Measurements from ENCODE around the gene MTOR. TPM values are rescaled to one million over a fixed set of nuclear protein-coding genes. Genes with fewer than 3 reads are reported as not detected.

MTOR gene
- total and polyA plus RNA-seq, 2 of the 8 experiments (the other 6 are each of a cell fraction or from before 2014, with no cell fraction given), result 44.2 to 76.8 TPM

DNA sequence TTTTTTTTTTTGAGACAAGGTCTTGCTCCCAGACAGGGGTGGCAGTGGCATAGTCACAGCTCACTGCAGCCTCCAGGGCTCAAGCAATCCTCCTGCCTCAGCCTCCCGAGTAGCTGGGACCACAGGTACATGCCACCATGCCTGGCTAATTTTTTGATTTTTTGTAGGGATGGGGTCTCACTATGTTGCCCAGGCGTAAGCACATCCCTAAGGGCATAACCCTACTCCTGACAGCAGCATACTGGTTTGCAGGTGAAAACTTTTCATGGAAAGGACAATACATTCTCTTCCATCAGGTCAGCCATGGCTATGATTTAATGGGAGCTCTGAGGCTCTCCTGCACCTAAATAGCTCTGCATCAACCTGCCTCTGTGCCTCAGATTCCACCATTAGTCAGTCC, 40.0 kb upstream of the MTOR start:
- H4K20me1 ChIP-seq (replicated peaks in 1 of 2; ENCODE audit: control insufficient read depth in 1 of 2, insufficient read depth in 2 of 2, low read length in 2 of 2), result no peaks in the 10 kb centered on the region
- no peak for TF ChIP-seq RBBP5 (IDR thresholded peaks at IDR 0.05; ENCODE audit: borderline replicate concordance, low read depth, low read length)
- TF ChIP-seq CHD1 (IDR thresholded peaks at IDR 0.05; ENCODE audit: low read depth, low read length), result no peak
- no peak for TF ChIP-seq NANOG (IDR thresholded peaks at IDR 0.05; ENCODE audit: insufficient read depth, low read depth, low read length, poor library complexity, severe bottlenecking)

More for the DNA sequence above, 40.0 kb upstream of the MTOR start:
- POLR2A ChIA-PET (ENCODE audit: partially characterized antibody), result no interaction called here
- Histone ChIP-seq H3K4me2 (ENCODE audit: insufficient read depth in 1 of 2, low read depth in 2 of 2, low read length in 2 of 2) (no peak overlapping the region), H3K4me3 (ENCODE audit: extremely low read depth in 1 of 4, insufficient read depth in 2 of 4, low read depth in 3 of 4, low read length in 4 of 4) (no peak overlapping the region), H3K79me2 (ENCODE audit: control insufficient read depth in 1 of 2, insufficient read depth in 2 of 2, low read length in 2 of 2) (no peaks in the 10 kb centered on the region), H3K18ac (ENCODE audit: extremely low read depth, low read length) (no peak overlapping the region), H3K56ac (replicated peaks; ENCODE audit: insufficient read length, low read depth, low read length) (no peak overlapping the region), H3K23me2 (ENCODE audit: low read depth, low read length) (no peaks in the 10 kb centered on the region), H2BK20ac (ENCODE audit: low read length) (no peak overlapping the region), H2AK5ac (ENCODE audit: low read depth, low read length) (no peak overlapping the region), H3K14ac (ENCODE audit: insufficient read length) (no peak overlapping the region), H4K5ac (ENCODE audit: insufficient read length, low read depth, low read length) (no peak overlapping the region), H3K27ac (ENCODE audit: low read depth, low read length) (no peak overlapping the region), H3K36me3 (ENCODE audit: control insufficient read depth in 2 of 4, insufficient read depth in 4 of 4, low read length in 3 of 4) (no peaks in the 10 kb centered on the region), H2AFZ (ENCODE audit: low read length) (no peak overlapping the region), H3K23ac (ENCODE audit: insufficient read length) (no peak overlapping the region), H3K4me1 (replicated peaks in 1 of 4; ENCODE audit: control insufficient read depth in 3 of 4, insufficient read depth in 4 of 4, low read length in 3 of 4) (peaks cover 0 to 10% (median 5%) of the 10 kb centered on the region in 4 experiments; a peak in 6 of 7 replicates), H3K27me3 (replicated peaks in 1 of 4; ENCODE audit: control insufficient read depth in 3 of 4, extremely low read depth in 1 of 4, insufficient read depth in 3 of 4, low read length in 3 of 4) (no peaks in the 10 kb centered on the region), H4K91ac (replicated peaks; ENCODE audit: insufficient read length, low read length) (no peak overlapping the region), H3K9ac (replicated peaks in 1 of 4; ENCODE audit: extremely low read depth in 1 of 4, low read depth in 3 of 4, low read length in 3 of 4) (no peak overlapping the region), H2BK5ac (ENCODE audit: low read depth, low read length) (no peak overlapping the region), H3K79me1 (ENCODE audit: low read depth, low read length) (no peaks in the 10 kb centered on the region), H2BK120ac (replicated peaks; ENCODE audit: low read depth, low read length) (no peak overlapping the region), H4K8ac (ENCODE audit: extremely low read depth, insufficient read depth, low read length) (no peak overlapping the region), H2BK12ac (ENCODE audit: low read depth, low read length) (no peak overlapping the region), H2BK15ac (ENCODE audit: low read length) (no peak overlapping the region), H3K9me3 (ENCODE audit: insufficient read depth in 2 of 2, low read depth in 1 of 2, low read length in 1 of 2) (peaks cover 0 to 5% of the 10 kb centered on the region in 2 experiments; a peak in 1 of 4 replicates), H3K4ac (replicated peaks; ENCODE audit: insufficient read length, low read depth, low read length) (no peak overlapping the region)
- FAIRE-seq (no peak), DNase-seq (ENCODE audit: low read depth in 1 of 2, low spot score in 2 of 2) (no peak)
- 78% methylated on average over 2 of the region's 2 CpGs; no CpG with 5 or more reads in 1 of the 2 experiments for WGBS, 2 experiments (ENCODE audit: extremely low coverage in 1 of 2, insufficient coverage in 1 of 2, insufficient read length in 1 of 2, insufficient replicate concordance in 2 of 2, low coverage in 1 of 2, low lambda C conversion rate in 2 of 2, missing lambda C conversion rate in 1 of 2)
- CTCF ChIA-PET (ENCODE audit: partially characterized antibody), result interaction anchor here (0.7 to 3.5 kb wide), 7 partner anchors 10 to 340 kb away, joined by 3 to 14 read pairs (median 5); no protein-coding TSS in a partner anchor

Measured in H1 (cell line).